NCI-H2107 treated with DMSO at 0.1 percent for 48 hours (cell line): ENCODE measurements around the gene KLF6.

ENCODE experiments used
- DNase-seq: peaks from one replicate; lab custom pipeline; 2025; ENCODE audit not compliant: unreplicated experiment; lab: John Stamatoyannopoulos, UW

Gene KLF6

GRCh38 chr10:3775696-3776551, 9.1 kb downstream of the KLF6 start:
- no peak for DNase-seq

GRCh38 chr10:3774814-3775695, 10.0 kb downstream of the KLF6 start:
- no peak for DNase-seq

GRCh38 chr10:3774018-3774813, 10.8 kb downstream of the KLF6 start:
- DNase-seq, result no peak

- no peak for DNase-seq
These were observed 11.5 kb downstream of the KLF6 start for GRCh38 chr10:3773460-3774017.

- no peak for DNase-seq
These were observed 12.4 kb downstream of the KLF6 start for GRCh38 chr10:3772361-3773171.

- no peak for DNase-seq
These were observed 14.3 kb downstream of the KLF6 start for GRCh38 chr10:3770611-3771110.

GRCh38 chr10:3769556-3769955, 15.5 kb downstream of the KLF6 start:
- DNase-seq, result no peak

- no peak for DNase-seq
These were observed 18.8 kb downstream of the KLF6 start for GRCh38 chr10:3766046-3766756.

- no peak for DNase-seq
These were observed 19.9 kb downstream of the KLF6 start for GRCh38 chr10:3765146-3765545.

- no peak for DNase-seq
These were observed 20.3 kb downstream of the KLF6 start for GRCh38 chr10:3764626-3765112.

GRCh38 chr10:3763852-3764625, 21.0 kb downstream of the KLF6 start:
- no peak for DNase-seq

- no peak for DNase-seq
These were observed 22.0 kb downstream of the KLF6 start for GRCh38 chr10:3763035-3763456.

- DNase-seq, result no peak
These were observed 22.7 kb downstream of the KLF6 start for GRCh38 chr10:3762309-3762708.

- DNase-seq, result no peak
These were observed 23.1 kb downstream of the KLF6 start for GRCh38 chr10:3761904-3762303.

GRCh38 chr10:3761021-3761686, 23.9 kb downstream of the KLF6 start:
- DNase-seq, result no peak

- DNase-seq, result no peak
These were observed 24.9 kb downstream of the KLF6 start for GRCh38 chr10:3760083-3760482.

GRCh38 chr10:3759397-3759796, 25.6 kb downstream of the KLF6 start:
- no peak for DNase-seq

- no peak for DNase-seq
These were observed 26.5 kb downstream of the KLF6 start for GRCh38 chr10:3758491-3758970.
